ENCODE data around the gene CARD11.

The CARD11 gene

GRCh38 chr7:2953588-2954407 lies 89.9 kb downstream of the CARD11 start:
- Histone ChIP-seq H3K4me3 (ENCODE audit: low read length, poor library complexity, severe bottlenecking) (no peak overlapping the region), H3K36me3 (ENCODE audit: insufficient read depth, low read length) (peaks cover 30% of the 10 kb centered on the region; the same call in 1 of the 2 replicates), H3K9me2 (replicated peaks; ENCODE audit: low read depth, low read length) (no peaks in the 10 kb centered on the region), H3K9me3 (ENCODE audit: insufficient read depth, low read depth, low read length) (no peaks in the 10 kb centered on the region), H2AFZ (ENCODE audit: low read length) (no peak overlapping the region), H3K4me2 (ENCODE audit: low read depth, low read length, poor library complexity, severe bottlenecking) (no peak overlapping the region), H3K79me2 (ENCODE audit: insufficient read depth, low read length) (no peaks in the 10 kb centered on the region), H4K20me1 (ENCODE audit: insufficient read depth, low read length, poor library complexity, severe bottlenecking) (no peaks in the 10 kb centered on the region), H3K27me3 (ENCODE audit: insufficient read depth, low read length, poor library complexity, severe bottlenecking) (no peaks in the 10 kb centered on the region), H3K4me1 (ENCODE audit: insufficient read depth, low read length, poor library complexity, severe bottlenecking) (peaks cover 5% of the 10 kb centered on the region), H3K9ac (ENCODE audit: low read depth, low read length, poor library complexity, severe bottlenecking) (no peak overlapping the region), H3F3A (ENCODE audit: low read depth) (no peaks in the 10 kb centered on the region)
- TF ChIP-seq EZH2phosphoT487 (IDR thresholded peaks at IDR 0.05; ENCODE audit: borderline replicate concordance) (no peak), CTCF (conservative IDR thresholded peaks at IDR 0.05; ENCODE audit: low read length) (no peak)

GRCh38 chr7:2953099-2953498 lies 90.6 kb downstream of the CARD11 start:
- TF ChIP-seq CTCF (conservative IDR thresholded peaks at IDR 0.05; ENCODE audit: low read length) (no peak), EZH2phosphoT487 (IDR thresholded peaks at IDR 0.05; ENCODE audit: borderline replicate concordance) (no peak)

DNA sequence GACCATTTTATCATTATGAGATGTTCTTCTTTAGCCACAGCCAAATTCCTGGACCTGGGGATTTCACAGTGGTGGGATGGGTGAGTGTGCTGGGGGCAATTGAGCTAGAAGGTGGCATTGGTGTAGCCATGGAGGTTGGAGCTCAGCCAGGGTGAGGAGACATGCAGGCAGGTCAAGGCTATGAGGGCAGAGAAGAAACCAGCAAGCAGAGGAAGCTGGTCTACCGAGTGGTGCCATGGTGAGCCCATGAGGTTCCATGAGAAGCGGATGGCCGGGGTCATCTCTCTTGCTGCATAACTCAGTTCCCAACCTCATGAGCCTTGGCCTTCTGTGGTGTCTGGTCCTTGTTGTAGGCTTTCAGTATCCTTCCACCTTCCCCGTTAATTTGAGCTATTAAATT lies 91.4 kb downstream of the CARD11 start:
- Histone ChIP-seq H2AFZ (ENCODE audit: low read length) (no peak overlapping the region), H3K4me2 (ENCODE audit: low read depth, low read length, poor library complexity, severe bottlenecking) (no peak overlapping the region), H3K4me3 (ENCODE audit: low read length, poor library complexity, severe bottlenecking) (no peak overlapping the region), H3K4me1 (ENCODE audit: insufficient read depth, low read length, poor library complexity, severe bottlenecking) (peaks cover 5% of the 10 kb centered on the region), H4K20me1 (ENCODE audit: insufficient read depth, low read length, poor library complexity, severe bottlenecking) (no peaks in the 10 kb centered on the region), H3F3A (ENCODE audit: low read depth) (no peaks in the 10 kb centered on the region), H3K36me3 (ENCODE audit: insufficient read depth, low read length) (peaks cover 24% of the 10 kb centered on the region; the same call in 1 of the 2 replicates), H3K9me3 (ENCODE audit: insufficient read depth, low read depth, low read length) (no peaks in the 10 kb centered on the region), H3K9ac (ENCODE audit: low read depth, low read length, poor library complexity, severe bottlenecking) (no peak overlapping the region), H3K27me3 (ENCODE audit: insufficient read depth, low read length, poor library complexity, severe bottlenecking) (no peaks in the 10 kb centered on the region), H3K9me2 (replicated peaks; ENCODE audit: low read depth, low read length) (no peaks in the 10 kb centered on the region), H3K79me2 (ENCODE audit: insufficient read depth, low read length) (no peaks in the 10 kb centered on the region)
- no peak for TF ChIP-seq CTCF (conservative IDR thresholded peaks at IDR 0.05; ENCODE audit: low read length)
- TF ChIP-seq EZH2phosphoT487 (IDR thresholded peaks at IDR 0.05; ENCODE audit: borderline replicate concordance) = no peak

More at GRCh38 chr7:2953099-2953498, 90.6 kb downstream of the CARD11 start:
- H3K36me3 ChIP-seq (ENCODE audit: insufficient read depth, low read length) = peaks cover 25% of the 10 kb centered on the region; the same call in 1 of the 2 replicates
- H3K4me3 ChIP-seq (ENCODE audit: low read length, poor library complexity, severe bottlenecking) = no peak overlapping the region
- H2AFZ ChIP-seq (ENCODE audit: low read length) = no peak overlapping the region
- no peaks in the 10 kb centered on the region for H3K27me3 ChIP-seq (ENCODE audit: insufficient read depth, low read length, poor library complexity, severe bottlenecking)
- H3K4me1 ChIP-seq (ENCODE audit: insufficient read depth, low read length, poor library complexity, severe bottlenecking) = peaks cover 5% of the 10 kb centered on the region
- H3K9me2 ChIP-seq (replicated peaks; ENCODE audit: low read depth, low read length) = no peaks in the 10 kb centered on the region
- H4K20me1 ChIP-seq (ENCODE audit: insufficient read depth, low read length, poor library complexity, severe bottlenecking) = no peaks in the 10 kb centered on the region
- H3K9ac ChIP-seq (ENCODE audit: low read depth, low read length, poor library complexity, severe bottlenecking) = no peak overlapping the region
- no peaks in the 10 kb centered on the region for H3F3A ChIP-seq (ENCODE audit: low read depth)
- H3K9me3 ChIP-seq (ENCODE audit: insufficient read depth, low read depth, low read length) = no peaks in the 10 kb centered on the region
- no peaks in the 10 kb centered on the region for H3K79me2 ChIP-seq (ENCODE audit: insufficient read depth, low read length)
- no peak overlapping the region for H3K4me2 ChIP-seq (ENCODE audit: low read depth, low read length, poor library complexity, severe bottlenecking)
